CD14-positive monocyte (primary cell): ENCODE measurements around the gene OR2T3. TPM values are rescaled to one million over a fixed set of nuclear protein-coding genes. Genes with fewer than 3 reads are reported as not detected.
"Not testable (repeated sequence)": the region's sequence is repeated elsewhere in the genome, so short reads cannot be mapped to it uniquely, and the experiment has no call there.

Experiments used
- DNase-seq, 3 donors: peaks; one replicate each; pipeline ENCODE4 v3.0.0-alpha.2; 2011 to 2022
- H2AFZ ChIP-seq: 2 replicates; pipeline ENCODE4 v1.6.0; 2012; ENCODE audit warnings: mild to moderate bottlenecking, low read depth, low read length, inconsistent platforms; ENCODE audit not compliant: insufficient read depth, poor library complexity, severe bottlenecking
- H3K27ac ChIP-seq, 2 donors: 1 replicate in 1 of 2; 2 replicates in 1 of 2; pipeline ENCODE4 v1.5.1; 2012 to 2013; ENCODE audit warnings: low read length in 2 of 2, control low read depth in 1 of 2, inconsistent platforms in 1 of 2, low read depth in 1 of 2, mild to moderate bottlenecking in 1 of 2
- H3K27me3 ChIP-seq, 2 donors: one replicate each; pipeline versions ENCODE4 v1.6.0 to v1.6.1; 2011 to 2013; ENCODE audit warnings: low read length in 2 of 2; ENCODE audit not compliant: control insufficient read depth in 2 of 2, insufficient read depth in 2 of 2
- H3K36me3 ChIP-seq, 2 donors: replicated peaks in 1 of 2; 1 replicate in 1 of 2; 2 replicates in 1 of 2; pipeline versions ENCODE4 v1.5.1 to v1.6.1; 2012 to 2013; ENCODE audit warnings: low read length in 2 of 2, control low read depth in 1 of 2, inconsistent platforms in 1 of 2, mild to moderate bottlenecking in 1 of 2; ENCODE audit not compliant: insufficient read depth in 2 of 2, control insufficient read depth in 1 of 2
- H3K4me1 ChIP-seq, 2 donors: 1 replicate in 1 of 2; 2 replicates in 1 of 2; pipeline versions ENCODE4 v1.5.1 to v1.6.1; 2012 to 2013; ENCODE audit warnings: low read length in 2 of 2, control low read depth in 1 of 2, inconsistent platforms in 1 of 2, mild to moderate bottlenecking in 1 of 2, moderate library complexity in 1 of 2; ENCODE audit not compliant: insufficient read depth in 2 of 2, control insufficient read depth in 1 of 2
- H3K4me2 ChIP-seq: replicated peaks from 2 replicates; pipeline ENCODE3; 2012; ENCODE audit warnings: low read length, moderate library complexity, mild to moderate bottlenecking; ENCODE audit not compliant: poor library complexity, severe bottlenecking; ENCODE audit errors: extremely low read depth
- H3K4me3 ChIP-seq, 3 experiments: fragments of 200-600 bp in 1 of 3; sonication (generic) in 1 of 3; replicated peaks in 1 of 3; 1 replicate in 2 of 3; 2 replicates in 1 of 3; pipeline ENCODE4 v1.5.1; 2011 to 2013; ENCODE audit warnings: low read length in 3 of 3, mild to moderate bottlenecking in 3 of 3, control low read depth in 2 of 3, low read depth in 2 of 3, inconsistent platforms in 1 of 3, moderate library complexity in 1 of 3
- H3K79me2 ChIP-seq: 2 replicates; pipeline ENCODE4 v1.6.0; 2012; ENCODE audit warnings: mild to moderate bottlenecking, control low read depth, inconsistent platforms, low read length, moderate library complexity; ENCODE audit not compliant: insufficient read depth
- H3K9ac ChIP-seq: 2 replicates; pipeline ENCODE4 v1.6.0; 2017; ENCODE audit warnings: low read length, mild to moderate bottlenecking; ENCODE audit not compliant: insufficient read depth, poor library complexity, severe bottlenecking
- H3K9me3 ChIP-seq, 2 donors: replicated peaks in 1 of 2; 1 replicate in 1 of 2; 2 replicates in 1 of 2; pipeline versions ENCODE4 v1.5.1 to v1.6.1; 2012 to 2013; ENCODE audit warnings: low read length in 2 of 2, control low read depth in 1 of 2; ENCODE audit not compliant: control insufficient read depth in 1 of 2, insufficient read depth in 1 of 2
- H4K20me1 ChIP-seq: 2 replicates; pipeline ENCODE4 v1.6.0; 2012; ENCODE audit warnings: mild to moderate bottlenecking, low read length, control low read depth, moderate library complexity; ENCODE audit not compliant: insufficient read depth
- H3K27ac Mint-ChIP-seq, 7 donors: one replicate each; pipeline ENCODE4 v1.8.0; 2020; ENCODE audit warnings: mild to moderate bottlenecking in 7 of 7, mixed read lengths in 7 of 7, moderate library complexity in 6 of 7, inconsistent platforms in 2 of 7
- H3K27me3 Mint-ChIP-seq, 3 donors: one replicate each; pipeline ENCODE4 v1.8.0; 2021 to 2022; ENCODE audit warnings: low read depth in 3 of 3, mild to moderate bottlenecking in 3 of 3, mixed read lengths in 3 of 3, moderate library complexity in 3 of 3, inconsistent platforms in 1 of 3
- H3K36me3 Mint-ChIP-seq, 2 donors: one replicate each; pipeline ENCODE4 v1.8.0; 2020; ENCODE audit warnings: mixed read lengths in 2 of 2, inconsistent platforms in 1 of 2, mild to moderate bottlenecking in 1 of 2
- H3K4me1 Mint-ChIP-seq: one replicate; pipeline ENCODE4 v1.8.0; 2020; ENCODE audit warnings: mild to moderate bottlenecking, mixed read lengths
- H3K4me3 Mint-ChIP-seq, 2 donors: one replicate each; pipeline ENCODE4 v1.8.0; 2020; ENCODE audit warnings: mild to moderate bottlenecking in 2 of 2, mixed read lengths in 2 of 2, moderate library complexity in 1 of 2
- H3K9me3 Mint-ChIP-seq, 7 donors: one replicate each; pipeline ENCODE4 v1.8.0; 2020 to 2022; ENCODE audit warnings: mixed read lengths in 7 of 7, mild to moderate bottlenecking in 6 of 7, moderate library complexity in 6 of 7, inconsistent platforms in 2 of 7
- WGBS: methylation state at CpG from one replicate; pipeline ENCODE4 v1.1.5; 2013; ENCODE audit warnings: missing lambda C conversion rate; ENCODE audit not compliant: insufficient coverage; 5-methylcytosine and 5-hydroxymethylcytosine counted together
- intact Hi-C, 2 donors: fragments of 100-400 bp; cut with micrococcal nuclease; formaldehyde crosslinking; loops; one replicate each; pipeline versions ENCODE4 v1.15.0 to v1.15.1; 2023
- polyA plus RNA-seq, 3 donors: library from polyadenylated mRNA; depleted of rRNA in 1 of 3; unstranded in 2 of 3; stranded (reverse) in 1 of 3; fragments of 300-500 nt in 2 of 3; fragments of >200 nt in 1 of 3; fragmentation: Illumina TruSeq in 2 of 3; gene quantifications; 1 replicate in 2 of 3; 2 replicates in 1 of 3; pipeline ENCODE4 v1.2.3, GENCODE V29; 2012 to 2021

OR2T3 gene
- polyA plus RNA-seq, 3 donors = 0.08 TPM; not detected in 2

DNA sequence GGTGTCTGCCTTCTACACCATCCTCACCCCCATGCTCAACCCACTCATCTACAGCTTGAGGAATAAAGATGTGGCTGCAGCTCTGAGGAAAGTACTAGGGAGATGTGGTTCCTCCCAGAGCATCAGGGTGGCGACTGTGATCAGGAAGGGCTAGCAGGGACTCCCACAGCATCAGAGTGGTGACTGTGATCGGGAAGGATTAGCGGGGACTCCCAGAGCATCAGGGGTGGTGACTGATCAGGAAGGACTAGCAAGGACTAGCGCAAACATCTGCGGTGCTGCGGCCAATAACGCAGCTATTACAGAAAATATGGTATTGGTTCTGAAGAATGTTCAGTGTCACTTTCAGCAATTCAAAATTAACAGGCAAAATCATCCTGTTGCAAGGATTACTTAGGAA lies 19.5 kb upstream of the OR2T3 start:
- H3K36me3 ChIP-seq, H3K4me3 Mint-ChIP-seq, intact Hi-C loops, DNase-seq, H3K4me1 ChIP-seq, H3K79me2 ChIP-seq, H2AFZ ChIP-seq, H3K27ac ChIP-seq, H3K4me1 Mint-ChIP-seq, H3K9me3 Mint-ChIP-seq, H3K4me3 ChIP-seq, H3K27ac Mint-ChIP-seq, H3K4me2 ChIP-seq, H3K9ac ChIP-seq, H3K9me3 ChIP-seq, H3K27me3 ChIP-seq, H3K36me3 Mint-ChIP-seq, H4K20me1 ChIP-seq, H3K27me3 Mint-ChIP-seq: not testable (repeated sequence)
- no CpG with 5 or more reads among the region's 7 CpGs for WGBS

DNA sequence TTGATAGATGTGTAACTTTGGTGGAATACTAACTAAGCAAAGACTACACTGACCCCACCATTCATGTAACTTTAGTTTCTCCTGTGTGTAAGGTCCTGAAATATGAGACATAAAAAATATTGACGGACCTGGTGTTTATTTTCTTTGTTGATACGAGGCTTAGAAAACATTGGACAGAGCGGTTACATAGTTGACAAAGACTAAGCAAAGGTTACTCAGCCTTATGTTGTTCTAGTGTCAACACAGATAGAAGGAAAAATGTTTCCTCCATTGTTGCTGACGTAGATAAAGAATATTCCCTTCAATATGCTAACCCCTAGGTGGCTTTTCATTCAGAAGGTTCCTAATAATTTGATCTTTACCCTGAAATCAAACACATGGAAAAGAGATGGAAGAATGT lies 18.1 kb upstream of the OR2T3 start:
- H3K4me3 Mint-ChIP-seq, H3K27me3 ChIP-seq, H3K4me1 ChIP-seq, H3K9me3 Mint-ChIP-seq, H3K36me3 ChIP-seq, H3K4me2 ChIP-seq, H3K27ac ChIP-seq, H3K9me3 ChIP-seq, H3K36me3 Mint-ChIP-seq, intact Hi-C loops, H3K27ac Mint-ChIP-seq, H3K9ac ChIP-seq, H3K79me2 ChIP-seq, H3K4me1 Mint-ChIP-seq, H2AFZ ChIP-seq, H4K20me1 ChIP-seq, DNase-seq, H3K27me3 Mint-ChIP-seq, H3K4me3 ChIP-seq: not testable (repeated sequence)
- no CpG with 5 or more reads among the region's 4 CpGs for WGBS

DNA sequence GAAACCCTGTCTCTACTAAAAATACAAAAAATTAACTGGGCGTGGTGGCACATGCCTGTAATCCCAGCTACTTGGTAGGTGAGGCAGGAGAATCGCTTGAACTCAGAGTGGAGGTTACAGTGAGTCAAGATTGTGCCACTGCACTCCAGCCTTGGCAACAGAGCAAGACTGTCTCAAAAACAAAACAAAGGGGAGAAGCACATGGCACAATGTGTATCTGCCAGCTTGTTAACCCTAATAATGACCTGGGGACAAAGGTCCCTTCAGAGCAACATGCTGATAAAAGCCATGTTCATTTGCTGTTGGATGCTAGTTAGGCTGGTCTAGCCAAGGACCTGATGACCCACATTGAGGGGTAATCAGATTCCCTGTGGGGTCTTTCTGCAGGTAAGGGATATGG lies 16.5 kb upstream of the OR2T3 start:
- H3K4me1 ChIP-seq, H2AFZ ChIP-seq, H3K9me3 Mint-ChIP-seq, H3K4me2 ChIP-seq, H3K27ac Mint-ChIP-seq, H4K20me1 ChIP-seq, H3K27ac ChIP-seq, H3K27me3 Mint-ChIP-seq, H3K4me3 ChIP-seq, H3K4me1 Mint-ChIP-seq, H3K4me3 Mint-ChIP-seq, H3K36me3 ChIP-seq, H3K27me3 ChIP-seq, DNase-seq, H3K9ac ChIP-seq, H3K9me3 ChIP-seq, intact Hi-C loops, H3K79me2 ChIP-seq, H3K36me3 Mint-ChIP-seq: not testable (repeated sequence)
- WGBS = no CpG with 5 or more reads among the region's 2 CpGs

GRCh38 chr1:248459117-248459516 lies 14.0 kb upstream of the OR2T3 start:
- H3K4me2 ChIP-seq, H3K9ac ChIP-seq, H3K27ac ChIP-seq, H2AFZ ChIP-seq, H3K4me1 Mint-ChIP-seq, DNase-seq, H3K27ac Mint-ChIP-seq, intact Hi-C loops, H3K4me3 ChIP-seq, H3K36me3 ChIP-seq, H3K9me3 ChIP-seq, H3K4me3 Mint-ChIP-seq, H3K36me3 Mint-ChIP-seq, H3K9me3 Mint-ChIP-seq, H3K4me1 ChIP-seq, H3K79me2 ChIP-seq, H4K20me1 ChIP-seq, H3K27me3 ChIP-seq, H3K27me3 Mint-ChIP-seq: not testable (repeated sequence)
- WGBS = 88% methylated on average over 1 of the region's 7 CpGs
